HEK293T (cell line): ENCODE measurements around the gene VSIG10.

Experiments
- BHLHE40 ChIP-seq: fragments of 450-650 bp; IDR thresholded peaks from 2 replicates; pipeline ENCODE4 v1.6.1; 2016; ENCODE audit warnings: mild to moderate bottlenecking, moderate library complexity, borderline replicate concordance
- ELF4 ChIP-seq: fragments of 450-650 bp; IDR thresholded peaks from 2 replicates; pipeline ENCODE4 v1.6.1; 2017; ENCODE audit warnings: antibody characterized with exemption
- HDGF ChIP-seq: fragments of 450-650 bp; IDR thresholded peaks from 2 replicates; pipeline ENCODE4 v1.6.1; 2017; ENCODE audit warnings: antibody characterized with exemption, borderline replicate concordance
- L3MBTL2 ChIP-seq: fragments of 450-650 bp; conservative IDR thresholded peaks from 2 replicates; pipeline ENCODE4 v1.6.1; 2016; ENCODE audit warnings: mild to moderate bottlenecking
- LEF1 ChIP-seq: fragments of 450-650 bp; IDR thresholded peaks from 2 replicates; pipeline ENCODE4 v1.6.1; 2017; ENCODE audit warnings: mild to moderate bottlenecking, borderline replicate concordance
- SP1 ChIP-seq: fragments of 450-650 bp; IDR thresholded peaks from 2 replicates; pipeline ENCODE4 v1.6.1; 2017
- SUZ12 ChIP-seq: fragments of 450-650 bp; IDR thresholded peaks from 2 replicates; pipeline ENCODE4 v1.6.1; 2016; ENCODE audit warnings: mild to moderate bottlenecking
- ZNF384 ChIP-seq: fragments of 450-650 bp; IDR thresholded peaks from 2 replicates; pipeline ENCODE4 v1.6.1; 2016

- TF ChIP-seq SUZ12 (no peak), SP1 (no peak), ELF4 (no peak), ZNF384 (no peak), BHLHE40 (no peak), LEF1 (no peak), L3MBTL2 (no peak), HDGF (no peak)
Observed at GRCh38 chr12:118145798-118146156, 42.0 kb upstream of the VSIG10 start.
